ENCODE measurements around the gene GABPA. TPM values are rescaled to one million over a fixed set of nuclear protein-coding genes. Genes with fewer than 3 reads are reported as not detected.

GABPA gene
- total RNA-seq, 2 experiments from 2014 or later = 23.5 to 23.6 TPM

GRCh38 chr21:25750085-25750484, 15.3 kb downstream of the GABPA start:
- Mint-ChIP-seq H3K4me1 (ENCODE audit: low read depth) (peaks cover 21% of the 10 kb centered on the region), H3K27ac (peak overlapping the region; percentile 59), H3K27me3 (no peaks in the 10 kb centered on the region), H3K36me3 (ENCODE audit: low read depth) (peaks cover 77% of the 10 kb centered on the region), H3K9me3 (no peaks in the 10 kb centered on the region), H3K4me3 (no peak overlapping the region)
- no peak overlapping the region for H3K27ac ChIP-seq (ENCODE audit: low read depth in 1 of 2, low read length in 2 of 2)
- no peaks in the 10 kb centered on the region for H3K27me3 ChIP-seq (ENCODE audit: control insufficient read depth in 1 of 2, insufficient read depth in 2 of 2, low read length in 2 of 2)
- no peaks in the 10 kb centered on the region for H3K4me1 ChIP-seq (ENCODE audit: insufficient read depth, low read length)
- peak in 1 of 14 experiments; percentile 8 for DNase-seq
- intact Hi-C loops (cut with DNase I, micrococcal nuclease) = no loop called here
- H3K9me3 ChIP-seq (ENCODE audit: control insufficient read depth in 1 of 2, insufficient read depth in 1 of 2, low read length in 2 of 2) = no peaks in the 10 kb centered on the region
- H3K4me3 ChIP-seq (ENCODE audit: low read length) = no peak overlapping the region
- ChIA-PET CTCF (no interaction called here), POLR2A (interaction anchor here (1.1 kb wide), 1 partner anchor 15 kb away, joined by 10 read pairs; the partner anchor contains the start of genes ATP5PF and GABPA)
- ATAC-seq (ENCODE audit: poor library complexity) = no peak
- TF ChIP-seq CTCF (IDR thresholded peaks at IDR 0.05) = no peak
- peaks cover 52% of the 10 kb centered on the region for H3K36me3 ChIP-seq (ENCODE audit: insufficient read depth, low read length)

- no peak overlapping the region for H3K27ac Mint-ChIP-seq
- POLR2A ChIA-PET = interaction anchor here (1.2 kb wide), 1 partner anchor 18 kb away, joined by 5 read pairs; the partner anchor contains the start of genes ATP5PF and GABPA
- H3K27me3 ChIP-seq (ENCODE audit: control insufficient read depth in 1 of 2, insufficient read depth in 2 of 2, low read length in 2 of 2) = no peaks in the 10 kb centered on the region
- CTCF ChIA-PET = no interaction called here
- H3K27me3 Mint-ChIP-seq = no peaks in the 10 kb centered on the region
- H3K4me1 Mint-ChIP-seq (ENCODE audit: low read depth) = peaks cover 37% of the 10 kb centered on the region
- no peak overlapping the region for H3K4me3 ChIP-seq (ENCODE audit: low read length)
- intact Hi-C loops (cut with DNase I, micrococcal nuclease) = no loop called here
- no peak overlapping the region for H3K4me3 Mint-ChIP-seq
- H3K36me3 ChIP-seq (ENCODE audit: insufficient read depth, low read length) = peaks cover 54% of the 10 kb centered on the region
- no peak for DNase-seq
- TF ChIP-seq CTCF (IDR thresholded peaks at IDR 0.05) = no peak
- no peak overlapping the region for H3K27ac ChIP-seq (ENCODE audit: low read depth in 1 of 2, low read length in 2 of 2)
- no peaks in the 10 kb centered on the region for H3K9me3 Mint-ChIP-seq
- H3K4me1 ChIP-seq (ENCODE audit: insufficient read depth, low read length) = no peaks in the 10 kb centered on the region
- no peaks in the 10 kb centered on the region for H3K9me3 ChIP-seq (ENCODE audit: control insufficient read depth in 1 of 2, insufficient read depth in 1 of 2, low read length in 2 of 2)
- ATAC-seq (ENCODE audit: poor library complexity) = no peak
- H3K36me3 Mint-ChIP-seq (ENCODE audit: low read depth) = peaks cover 78% of the 10 kb centered on the region
These were observed 17.6 kb downstream of the GABPA start for GRCh38 chr21:25752416-25752815.

- Mint-ChIP-seq H3K27ac (no peak overlapping the region), H3K36me3 (ENCODE audit: low read depth) (peaks cover 91% of the 10 kb centered on the region), H3K4me1 (ENCODE audit: low read depth) (peaks cover 17% of the 10 kb centered on the region), H3K4me3 (peak overlapping the region; percentile 16), H3K9me3 (no peaks in the 10 kb centered on the region), H3K27me3 (no peaks in the 10 kb centered on the region)
- Histone ChIP-seq H3K36me3 (ENCODE audit: insufficient read depth, low read length) (peaks cover 75% of the 10 kb centered on the region), H3K4me3 (ENCODE audit: low read length) (no peak overlapping the region), H3K9me3 (ENCODE audit: control insufficient read depth in 1 of 2, insufficient read depth in 1 of 2, low read length in 2 of 2) (no peaks in the 10 kb centered on the region), H3K4me1 (ENCODE audit: insufficient read depth, low read length) (no peaks in the 10 kb centered on the region), H3K27ac (ENCODE audit: low read depth in 1 of 2, low read length in 2 of 2) (no peak overlapping the region), H3K27me3 (ENCODE audit: control insufficient read depth in 1 of 2, insufficient read depth in 2 of 2, low read length in 2 of 2) (no peaks in the 10 kb centered on the region)
- POLR2A ChIA-PET = interaction anchor here (1.1 kb wide), 1 partner anchor 20 kb away, joined by 3 read pairs; no protein-coding TSS in a partner anchor
- TF ChIP-seq CTCF (IDR thresholded peaks at IDR 0.05) = no peak
- no peak for ATAC-seq (ENCODE audit: poor library complexity)
- DNase-seq = no peak
- CTCF ChIA-PET = interaction anchor here (1.3 kb wide), 1 partner anchor 11 kb away, joined by 5 read pairs; no protein-coding TSS in a partner anchor
- intact Hi-C loops (cut with DNase I, micrococcal nuclease) = no loop called here
These were observed 21.6 kb downstream of the GABPA start for GRCh38 chr21:25756190-25756932.

All from CD4-positive, alpha-beta T cell (primary cell).